OCI-LY7 (cell line): ENCODE measurements around the gene ANKRD52.

Source experiments
- EZH2phosphoT487 ChIP-seq: fragments of 200-600 bp; sonication (generic); IDR thresholded peaks from 2 replicates; pipeline ENCODE4 v1.6.1; 2018; ENCODE audit warnings: low read depth, borderline replicate concordance, mild to moderate bottlenecking, mixed run types, antibody characterized with exemption, low read length, moderate library complexity, mixed read lengths
- TF ChIP-seq, protein P1 (sequence below): fragments of 200-600 bp; sonication (generic); conservative IDR thresholded peaks from 2 replicates; pipeline ENCODE4 v1.5.1; 2014; ENCODE audit warnings: mild to moderate bottlenecking, antibody characterized with exemption, low read length, moderate library complexity, mixed read lengths

- TF ChIP-seq, protein P1, sequence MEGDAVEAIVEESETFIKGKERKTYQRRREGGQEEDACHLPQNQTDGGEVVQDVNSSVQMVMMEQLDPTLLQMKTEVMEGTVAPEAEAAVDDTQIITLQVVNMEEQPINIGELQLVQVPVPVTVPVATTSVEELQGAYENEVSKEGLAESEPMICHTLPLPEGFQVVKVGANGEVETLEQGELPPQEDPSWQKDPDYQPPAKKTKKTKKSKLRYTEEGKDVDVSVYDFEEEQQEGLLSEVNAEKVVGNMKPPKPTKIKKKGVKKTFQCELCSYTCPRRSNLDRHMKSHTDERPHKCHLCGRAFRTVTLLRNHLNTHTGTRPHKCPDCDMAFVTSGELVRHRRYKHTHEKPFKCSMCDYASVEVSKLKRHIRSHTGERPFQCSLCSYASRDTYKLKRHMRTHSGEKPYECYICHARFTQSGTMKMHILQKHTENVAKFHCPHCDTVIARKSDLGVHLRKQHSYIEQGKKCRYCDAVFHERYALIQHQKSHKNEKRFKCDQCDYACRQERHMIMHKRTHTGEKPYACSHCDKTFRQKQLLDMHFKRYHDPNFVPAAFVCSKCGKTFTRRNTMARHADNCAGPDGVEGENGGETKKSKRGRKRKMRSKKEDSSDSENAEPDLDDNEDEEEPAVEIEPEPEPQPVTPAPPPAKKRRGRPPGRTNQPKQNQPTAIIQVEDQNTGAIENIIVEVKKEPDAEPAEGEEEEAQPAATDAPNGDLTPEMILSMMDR, result no peak
- no peak for TF ChIP-seq EZH2phosphoT487
Measured at GRCh38 chr12:56280849-56281248, 22.7 kb upstream of the ANKRD52 start.
